NCI-H345 treated with DMSO at 0.1 percent for 48 hours (cell line): Measurements from ENCODE around the gene DAD1.
"Not testable (repeated sequence)": the region's sequence is repeated elsewhere in the genome, so short reads cannot be mapped to it uniquely, and the experiment has no call there.

ENCODE experiments used
- DNase-seq: peaks from one replicate; lab custom pipeline; 2025; ENCODE audit not compliant: unreplicated experiment; lab: John Stamatoyannopoulos, UW

DAD1 gene

DNA sequence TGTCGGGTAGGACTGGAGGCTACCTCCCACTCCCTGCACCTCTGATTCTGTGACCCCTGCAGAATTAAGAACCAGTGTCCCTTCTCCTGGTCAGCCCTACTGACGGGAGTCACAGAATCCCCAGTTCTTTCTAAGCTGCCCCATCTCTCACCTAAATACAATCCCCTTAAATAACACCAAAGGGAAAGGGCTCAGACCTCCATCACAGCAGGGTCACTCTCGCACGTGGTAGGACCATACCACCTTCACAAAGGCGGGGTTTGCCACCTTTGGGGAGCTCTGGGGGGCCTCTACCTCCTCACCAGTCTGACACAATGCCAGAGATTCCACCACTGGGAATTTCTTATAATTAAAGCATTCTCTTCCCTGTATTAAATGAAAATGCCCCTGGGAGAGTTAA, 35.6 kb downstream of the DAD1 start:
- no peak for DNase-seq

DNA sequence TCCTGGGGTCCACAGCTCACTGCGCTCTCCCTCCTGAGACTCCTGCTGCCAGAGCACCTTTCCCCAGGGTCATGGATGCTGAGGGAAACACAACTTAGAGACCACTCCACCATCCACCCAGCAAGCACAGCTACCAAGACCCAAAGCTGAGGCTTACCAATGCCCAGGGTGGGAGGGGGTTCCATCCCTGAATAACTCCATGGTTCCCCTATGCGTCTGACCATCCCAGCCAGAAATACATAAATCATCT, 36.3 kb downstream of the DAD1 start:
- DNase-seq, result no peak

DNA sequence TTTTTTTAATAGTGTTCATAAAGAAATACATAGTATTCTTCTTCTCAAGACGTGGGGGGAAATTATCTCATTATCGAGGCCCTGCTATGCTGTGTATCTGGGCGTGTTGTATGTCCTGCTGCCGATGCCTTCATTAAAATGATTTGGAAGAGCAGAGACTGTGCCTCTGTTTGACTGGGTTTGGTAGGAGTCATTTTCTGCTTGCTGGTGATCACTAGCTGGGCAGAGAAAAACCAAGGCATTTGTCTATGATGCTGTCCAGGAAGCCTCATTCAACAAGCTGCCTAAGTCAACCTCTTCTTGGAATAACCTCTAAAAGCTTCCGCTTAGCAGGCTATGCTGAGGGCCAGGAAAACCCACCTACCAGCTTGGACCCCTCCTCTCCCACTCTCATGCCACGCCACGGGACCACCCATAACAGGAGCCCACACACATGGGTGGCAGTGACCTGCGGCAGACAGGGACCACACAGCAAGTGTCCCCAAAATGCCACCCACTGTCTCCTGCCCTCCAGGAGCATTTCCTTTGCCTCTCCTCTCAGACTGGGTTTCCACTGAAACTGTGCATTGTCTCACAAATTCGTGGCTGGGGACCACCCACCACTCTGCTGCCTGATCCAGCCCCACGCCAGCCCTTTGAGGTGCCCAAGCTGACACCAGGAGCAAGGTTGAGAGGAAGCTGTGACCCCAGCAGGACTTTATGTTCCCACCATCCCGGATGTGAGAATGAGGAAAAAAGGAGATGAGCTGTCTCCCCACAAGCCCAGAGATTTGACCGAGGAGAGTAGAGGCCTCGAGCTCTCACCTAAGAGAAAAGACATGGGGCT, 36.8 kb downstream of the DAD1 start:
- no peak for DNase-seq

DNA sequence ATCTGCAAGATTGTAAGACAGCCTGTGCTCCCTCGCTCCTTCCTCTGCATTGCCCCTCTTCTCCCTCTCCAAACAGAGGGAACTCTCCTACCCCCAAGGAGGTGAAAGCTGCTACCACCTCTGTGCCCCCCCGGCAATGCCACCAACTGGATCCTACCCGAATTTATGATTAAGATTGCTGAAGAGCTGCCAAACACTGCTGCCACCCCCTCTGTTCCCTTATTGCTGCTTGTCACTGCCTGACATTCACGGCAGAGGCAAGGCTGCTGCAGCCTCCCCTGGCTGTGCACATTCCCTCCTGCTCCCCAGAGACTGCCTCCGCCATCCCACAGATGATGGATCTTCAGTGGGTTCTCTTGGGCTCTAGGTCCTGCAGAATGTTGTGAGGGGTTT, 37.4 kb downstream of the DAD1 start:
- no peak for DNase-seq

DNA sequence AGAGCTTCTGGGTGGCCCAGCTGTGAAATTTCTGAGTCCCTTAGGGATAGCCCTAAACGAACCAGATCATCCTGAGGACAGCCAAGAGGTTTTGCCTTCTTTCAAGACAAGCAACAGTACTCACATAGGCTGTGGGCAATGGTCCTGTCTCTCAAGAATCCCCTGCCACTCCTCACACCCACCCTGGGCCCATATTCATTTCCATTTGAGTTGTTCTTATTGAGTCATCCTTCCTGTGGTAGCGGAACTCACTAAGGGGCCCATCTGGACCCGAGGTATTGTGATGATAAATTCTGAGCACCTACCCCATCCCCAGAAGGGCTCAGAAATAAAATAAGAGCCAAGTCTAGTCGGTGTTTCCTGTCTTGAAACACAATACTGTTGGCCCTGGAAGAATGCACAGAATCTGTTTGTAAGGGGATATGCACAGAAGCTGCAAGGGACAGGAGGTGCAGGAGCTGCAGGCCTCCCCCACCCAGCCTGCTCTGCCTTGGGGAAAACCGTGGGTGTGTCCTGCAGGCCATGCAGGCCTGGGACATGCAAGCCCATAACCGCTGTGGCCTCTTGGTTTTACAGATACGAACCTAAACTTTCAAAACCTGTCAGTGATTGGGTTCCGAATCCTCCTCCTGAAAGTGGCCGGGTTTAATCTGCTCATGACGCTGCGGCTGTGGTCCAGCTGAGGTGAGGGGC, 38.9 kb downstream of the DAD1 start:
- no peak for DNase-seq

DNA sequence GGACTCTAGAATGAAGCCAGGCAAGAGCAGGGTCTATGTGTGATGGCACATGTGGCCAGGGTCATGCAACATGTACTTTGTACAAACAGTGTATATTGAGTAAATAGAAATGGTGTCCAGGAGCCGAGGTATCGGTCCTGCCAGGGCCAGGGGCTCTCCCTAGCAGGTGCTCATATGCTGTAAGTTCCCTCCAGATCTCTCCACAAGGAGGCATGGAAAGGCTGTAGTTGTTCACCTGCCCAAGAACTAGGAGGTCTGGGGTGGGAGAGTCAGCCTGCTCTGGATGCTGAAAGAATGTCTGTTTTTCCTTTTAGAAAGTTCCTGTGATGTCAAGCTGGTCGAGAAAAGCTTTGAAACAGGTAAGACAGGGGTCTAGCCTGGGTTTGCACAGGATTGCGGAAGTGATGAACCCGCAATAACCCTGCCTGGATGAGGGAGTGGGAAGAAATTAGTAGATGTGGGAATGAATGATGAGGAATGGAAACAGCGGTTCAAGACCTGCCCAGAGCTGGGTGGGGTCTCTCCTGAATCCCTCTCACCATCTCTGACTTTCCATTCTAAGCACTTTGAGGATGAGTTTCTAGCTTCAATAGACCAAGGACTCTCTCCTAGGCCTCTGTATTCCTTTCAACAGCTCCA, 39.6 kb downstream of the DAD1 start:
- no peak for DNase-seq

DNA sequence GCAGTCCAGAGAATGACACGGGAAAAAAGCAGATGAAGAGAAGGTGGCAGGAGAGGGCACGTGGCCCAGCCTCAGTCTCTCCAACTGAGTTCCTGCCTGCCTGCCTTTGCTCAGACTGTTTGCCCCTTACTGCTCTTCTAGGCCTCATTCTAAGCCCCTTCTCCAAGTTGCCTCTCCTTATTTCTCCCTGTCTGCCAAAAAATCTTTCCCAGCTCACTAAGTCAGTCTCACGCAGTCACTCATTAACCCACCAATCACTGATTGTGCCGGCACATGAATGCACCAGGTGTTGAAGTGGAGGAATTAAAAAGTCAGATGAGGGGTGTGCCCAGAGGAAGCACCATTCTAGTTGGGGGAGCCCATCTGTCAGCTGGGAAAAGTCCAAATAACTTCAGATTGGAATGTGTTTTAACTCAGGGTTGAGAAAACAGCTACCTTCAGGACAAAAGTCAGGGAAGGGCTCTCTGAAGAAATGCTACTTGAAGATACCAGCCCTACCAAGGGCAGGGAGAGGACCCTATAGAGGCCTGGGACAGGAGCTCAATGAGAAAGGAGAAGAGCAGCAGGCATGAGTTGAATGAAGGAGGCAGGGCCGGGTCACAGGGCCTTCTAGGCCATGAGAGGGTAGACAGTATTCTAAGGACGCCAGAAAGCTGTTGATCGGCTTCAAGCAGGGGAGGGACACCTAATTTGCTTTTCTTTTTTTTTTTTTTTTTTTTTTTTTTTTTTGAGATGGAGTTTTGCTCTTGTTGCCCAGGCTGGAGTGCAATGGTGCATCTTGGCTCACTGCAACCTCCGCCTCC, 40.9 kb downstream of the DAD1 start:
- no peak for DNase-seq

DNA sequence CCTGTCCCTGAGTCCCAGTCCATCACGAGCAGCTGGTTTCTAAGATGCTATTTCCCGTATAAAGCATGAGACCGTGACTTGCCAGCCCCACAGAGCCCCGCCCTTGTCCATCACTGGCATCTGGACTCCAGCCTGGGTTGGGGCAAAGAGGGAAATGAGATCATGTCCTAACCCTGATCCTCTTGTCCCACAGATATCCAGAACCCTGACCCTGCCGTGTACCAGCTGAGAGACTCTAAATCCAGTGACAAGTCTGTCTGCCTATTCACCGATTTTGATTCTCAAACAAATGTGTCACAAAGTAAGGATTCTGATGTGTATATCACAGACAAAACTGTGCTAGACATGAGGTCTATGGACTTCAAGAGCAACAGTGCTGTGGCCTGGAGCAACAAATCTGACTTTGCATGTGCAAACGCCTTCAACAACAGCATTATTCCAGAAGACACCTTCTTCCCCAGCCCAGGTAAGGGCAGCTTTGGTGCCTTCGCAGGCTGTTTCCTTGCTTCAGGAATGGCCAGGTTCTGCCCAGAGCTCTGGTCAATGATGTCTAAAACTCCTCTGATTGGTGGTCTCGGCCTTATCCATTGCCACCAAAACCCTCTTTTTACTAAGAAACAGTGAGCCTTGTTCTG, 41.6 kb downstream of the DAD1 start:
- DNase-seq, result no peak

DNA sequence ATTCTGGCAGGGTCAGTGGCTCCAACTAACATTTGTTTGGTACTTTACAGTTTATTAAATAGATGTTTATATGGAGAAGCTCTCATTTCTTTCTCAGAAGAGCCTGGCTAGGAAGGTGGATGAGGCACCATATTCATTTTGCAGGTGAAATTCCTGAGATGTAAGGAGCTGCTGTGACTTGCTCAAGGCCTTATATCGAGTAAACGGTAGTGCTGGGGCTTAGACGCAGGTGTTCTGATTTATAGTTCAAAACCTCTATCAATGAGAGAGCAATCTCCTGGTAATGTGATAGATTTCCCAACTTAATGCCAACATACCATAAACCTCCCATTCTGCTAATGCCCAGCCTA, 42.3 kb downstream of the DAD1 start:
- no peak for DNase-seq

DNA sequence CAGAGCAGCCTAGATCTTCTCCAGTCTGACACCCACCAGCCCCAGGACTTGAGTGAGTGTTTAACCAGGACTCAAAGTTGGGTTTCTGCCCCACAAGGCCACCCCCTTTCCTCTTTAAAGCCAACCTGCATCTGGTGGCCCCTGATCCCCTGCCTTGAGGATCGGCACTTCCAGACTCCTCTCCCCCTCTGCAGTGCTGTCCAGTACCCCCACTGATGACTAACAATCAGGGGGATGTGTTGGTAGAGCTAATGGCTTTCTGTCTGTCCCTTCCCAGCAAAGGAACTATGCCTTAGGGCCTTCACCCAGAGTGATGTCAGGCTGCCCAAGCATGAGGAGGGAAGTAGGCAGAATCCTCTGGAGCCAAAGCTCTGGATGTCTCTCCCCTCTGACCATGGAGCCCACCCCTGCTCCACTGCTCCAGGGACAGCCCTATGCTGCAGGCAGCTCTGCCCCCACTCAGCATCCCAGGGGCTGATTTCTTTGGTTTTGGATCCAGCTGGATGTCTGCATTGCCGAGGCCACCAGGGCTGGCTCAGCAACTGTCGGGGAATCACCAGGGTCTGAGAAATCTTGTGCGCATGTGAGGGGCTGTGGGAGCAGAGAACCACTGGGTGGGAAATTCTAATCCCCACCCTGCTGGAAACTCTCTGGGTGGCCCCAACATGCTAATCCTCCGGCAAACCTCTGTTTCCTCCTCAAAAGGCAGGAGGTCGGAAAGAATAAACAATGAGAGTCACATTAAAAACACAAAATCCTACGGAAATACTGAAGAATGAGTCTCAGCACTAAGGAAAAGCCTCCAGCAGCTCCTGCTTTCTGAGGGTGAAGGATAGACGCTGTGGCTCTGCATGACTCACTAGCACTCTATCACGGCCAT, 42.9 kb downstream of the DAD1 start:
- DNase-seq, result no peak

DNA sequence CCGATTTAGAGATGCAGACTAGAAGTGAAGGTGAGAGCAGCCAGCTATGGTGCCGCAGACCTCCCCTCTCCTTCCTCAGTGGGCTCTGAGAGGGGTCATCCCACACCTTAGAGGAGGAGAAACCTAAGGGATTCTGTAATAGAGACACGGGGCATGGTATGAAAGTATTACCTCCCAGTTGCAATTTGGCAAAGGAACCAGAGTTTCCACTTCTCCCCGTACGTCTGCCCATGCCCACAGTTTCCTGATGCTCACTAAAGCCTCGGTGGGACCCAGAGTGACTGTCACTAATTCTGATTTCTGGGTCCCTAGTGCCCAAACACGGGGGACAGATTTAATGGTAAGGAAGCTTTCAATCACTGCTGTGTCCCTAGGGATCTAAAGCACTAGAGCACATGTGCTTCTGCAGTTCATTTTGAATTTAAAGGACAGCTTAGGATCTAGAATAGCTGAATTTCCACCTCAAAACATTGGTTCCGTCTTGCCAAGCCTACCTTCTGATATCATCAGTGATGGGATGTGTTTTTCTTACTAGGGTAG, 44.1 kb downstream of the DAD1 start:
- DNase-seq, result no peak

DNA sequence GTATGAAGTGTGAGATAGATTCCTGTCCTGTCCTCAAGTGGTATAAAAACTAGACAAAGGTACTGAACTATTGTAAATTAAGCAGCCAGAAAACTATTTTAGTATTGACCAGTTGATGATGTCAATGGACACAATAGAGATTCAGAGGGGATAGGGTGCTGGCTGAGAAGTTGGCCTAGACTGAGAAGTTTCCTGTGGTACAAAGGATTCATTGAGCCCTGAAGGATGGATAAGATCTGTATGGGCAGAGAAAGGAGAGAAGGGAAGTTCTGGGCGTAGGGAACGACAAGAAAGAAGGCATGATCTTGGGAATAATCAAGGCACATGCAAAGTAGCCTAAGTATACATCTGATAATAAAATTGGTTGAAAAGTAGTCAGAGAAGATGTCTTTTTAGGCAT, 44.6 kb downstream of the DAD1 start:
- no peak for DNase-seq

DNA sequence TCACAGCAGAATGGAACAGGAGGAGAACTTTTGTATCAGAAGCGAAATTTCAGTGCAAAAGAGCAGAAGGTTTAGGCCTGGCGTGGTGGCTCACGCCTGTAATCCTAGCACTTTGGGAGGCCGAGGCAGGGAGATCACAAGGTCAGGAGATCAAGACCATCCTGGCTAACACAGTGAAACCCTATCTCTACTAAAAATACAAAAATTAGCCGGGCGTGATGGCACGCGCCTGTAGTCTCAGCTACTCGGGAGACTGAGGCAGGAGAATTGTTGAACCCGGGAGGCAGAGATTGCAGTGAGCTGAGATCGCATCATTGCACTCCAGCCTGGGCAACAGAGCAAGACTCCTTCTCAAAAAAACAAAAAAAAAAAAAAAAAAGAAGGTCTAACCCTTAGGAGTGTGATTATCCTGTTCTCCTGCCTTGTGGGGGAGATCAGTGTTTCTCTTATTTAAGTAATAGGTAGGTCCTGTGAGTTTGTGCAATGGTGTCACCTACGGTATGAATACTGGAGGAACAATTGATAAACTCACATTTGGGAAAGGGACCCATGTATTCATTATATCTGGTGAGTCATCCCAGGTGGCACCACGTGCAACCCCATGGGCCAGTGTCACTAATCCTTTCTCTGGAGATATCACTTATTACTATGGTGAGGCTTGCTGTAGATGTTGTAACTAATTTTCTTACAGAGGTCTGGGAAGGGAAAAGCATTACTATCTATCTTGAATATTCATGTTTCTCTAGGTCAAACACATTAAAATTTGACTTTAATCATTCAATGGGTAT, 45.3 kb downstream of the DAD1 start:
- not testable (repeated sequence) for DNase-seq

DNA sequence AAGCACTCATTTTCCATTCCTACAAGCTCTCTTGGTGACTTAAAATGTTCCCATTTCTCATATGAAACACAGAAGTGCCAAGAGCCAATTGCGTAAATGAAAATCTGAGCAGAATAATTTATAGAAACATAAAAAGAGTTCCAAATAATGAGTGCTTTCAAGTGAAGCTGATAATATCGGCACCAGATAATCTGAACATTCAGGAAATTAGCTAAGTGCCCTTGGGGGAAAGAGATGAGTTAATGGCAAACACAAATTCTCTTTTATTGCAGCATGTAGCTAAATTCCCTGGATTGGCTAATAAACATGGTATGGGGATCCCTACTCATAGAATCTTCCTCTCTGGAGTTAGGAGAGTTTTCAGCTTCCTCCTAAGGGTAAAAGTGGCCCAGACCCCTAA, 46.7 kb downstream of the DAD1 start:
- DNase-seq, result no peak

DNA sequence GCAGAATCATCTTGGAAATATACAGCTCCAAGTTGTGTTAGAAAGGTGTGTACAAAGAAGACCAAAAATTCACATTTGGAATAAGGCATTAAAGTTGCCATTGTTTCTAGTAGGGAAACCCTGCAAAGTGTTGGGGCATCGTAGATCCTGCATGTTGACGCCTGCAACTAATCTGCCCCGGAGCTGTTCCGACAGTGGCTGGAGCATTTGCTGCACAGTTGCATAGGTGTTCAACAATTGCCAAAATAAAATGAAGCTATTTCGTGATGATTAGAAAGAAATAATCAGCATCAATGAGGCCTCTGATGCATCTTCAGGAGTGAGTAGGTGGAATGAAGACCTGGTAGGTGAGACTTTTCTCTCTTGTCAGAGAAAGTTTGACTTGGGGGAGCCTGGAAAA, 47.3 kb downstream of the DAD1 start:
- DNase-seq, result no peak

DNA sequence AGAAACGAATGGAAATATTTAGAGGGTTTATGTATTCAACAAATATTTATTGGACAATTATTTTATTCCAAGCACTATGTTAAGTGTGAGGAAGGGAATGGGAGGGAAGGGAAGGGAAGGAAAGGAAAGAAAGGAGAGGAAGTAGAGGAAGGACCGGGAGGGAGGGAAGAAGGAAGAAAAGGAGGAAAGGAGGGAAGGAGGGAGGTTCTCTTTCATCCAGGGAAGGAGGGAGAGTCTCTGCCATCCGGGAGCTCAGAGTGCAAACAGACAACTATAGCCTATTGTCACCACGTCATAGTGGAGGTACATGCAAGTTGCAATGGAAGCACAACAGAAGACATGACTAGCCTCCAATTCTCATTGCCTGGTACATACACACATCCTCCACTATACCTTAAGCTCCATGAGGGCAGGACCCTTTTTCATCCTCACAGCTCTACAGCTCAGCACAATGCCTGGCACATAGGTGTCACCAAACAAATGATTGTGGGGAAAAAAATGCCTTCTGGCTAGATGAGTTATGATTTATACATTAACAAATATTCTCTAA, 48.1 kb downstream of the DAD1 start:
- DNase-seq, result no peak

DNA sequence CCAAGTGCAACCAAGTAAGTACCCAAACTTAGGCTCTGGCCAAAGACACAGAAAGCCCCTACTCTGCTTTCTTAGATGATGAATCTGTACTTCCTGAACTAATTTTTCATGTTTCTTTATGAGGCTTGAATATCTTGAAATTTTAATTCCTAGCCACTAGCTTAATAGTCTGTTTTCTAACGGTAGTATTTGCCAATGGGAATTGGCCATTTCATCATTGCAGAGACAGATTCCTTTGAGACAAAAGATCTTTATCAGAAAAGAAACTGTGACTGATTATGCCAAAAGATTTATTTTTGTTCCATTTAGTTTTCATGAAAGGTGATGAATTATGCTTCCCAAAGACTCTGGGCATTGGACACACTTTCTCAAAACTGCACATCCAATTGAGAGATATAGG, 48.7 kb downstream of the DAD1 start:
- DNase-seq, result no peak

DNA sequence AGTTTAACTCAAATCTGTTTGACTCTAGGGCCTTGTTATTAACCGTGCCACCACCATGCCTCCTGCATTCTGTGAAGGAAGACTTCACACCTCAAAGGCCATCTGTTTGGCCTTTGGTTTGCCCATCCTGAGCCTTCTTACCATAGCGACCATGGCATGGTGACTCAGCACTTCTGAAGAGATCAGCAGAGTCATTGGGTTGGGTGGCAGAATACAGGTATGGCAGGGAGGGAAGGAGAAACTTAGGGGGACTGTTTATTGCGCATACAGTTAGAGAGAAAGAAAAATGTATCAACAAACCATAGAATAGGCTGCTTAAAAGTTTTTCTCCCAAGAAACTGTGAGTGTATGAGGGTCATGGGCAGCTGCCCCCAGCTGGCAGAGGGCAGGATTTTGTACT, 49.2 kb downstream of the DAD1 start:
- DNase-seq, result no peak

DNA sequence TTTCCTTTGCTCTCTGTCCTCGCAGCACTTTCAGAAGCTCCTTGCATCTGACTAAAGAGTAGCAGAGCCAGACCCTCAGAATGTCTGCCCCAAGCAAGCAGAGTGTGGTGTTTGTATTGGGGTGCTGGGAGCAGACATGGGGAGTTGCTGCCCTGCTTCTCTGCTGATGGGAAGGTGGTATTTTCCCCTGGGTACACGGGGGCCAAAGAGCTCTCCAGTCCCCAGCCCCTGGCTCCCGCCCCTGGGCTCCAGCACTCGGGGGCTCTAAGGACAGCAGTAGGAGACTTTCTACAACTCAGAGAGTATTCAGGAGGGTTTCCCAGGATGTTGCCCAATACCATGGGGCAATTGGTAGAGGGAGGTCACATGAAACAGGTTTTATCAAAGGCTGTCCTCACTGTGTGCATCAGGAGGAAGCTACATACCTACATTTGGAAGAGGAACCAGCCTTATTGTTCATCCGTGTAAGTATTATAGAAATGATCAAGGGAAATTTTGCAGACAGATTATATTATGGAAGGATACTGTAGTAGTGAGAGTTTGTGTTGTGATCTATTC, 50.3 kb downstream of the DAD1 start:
- no peak for DNase-seq
